Measurements from ENCODE around the gene LRRC1. TPM values are rescaled to one million over a fixed set of nuclear protein-coding genes. Genes with fewer than 3 reads are reported as not detected.

The LRRC1 gene
- total and polyA plus RNA-seq, 2 experiments from 2014 or later, result 11.3 to 16.6 TPM

DNA sequence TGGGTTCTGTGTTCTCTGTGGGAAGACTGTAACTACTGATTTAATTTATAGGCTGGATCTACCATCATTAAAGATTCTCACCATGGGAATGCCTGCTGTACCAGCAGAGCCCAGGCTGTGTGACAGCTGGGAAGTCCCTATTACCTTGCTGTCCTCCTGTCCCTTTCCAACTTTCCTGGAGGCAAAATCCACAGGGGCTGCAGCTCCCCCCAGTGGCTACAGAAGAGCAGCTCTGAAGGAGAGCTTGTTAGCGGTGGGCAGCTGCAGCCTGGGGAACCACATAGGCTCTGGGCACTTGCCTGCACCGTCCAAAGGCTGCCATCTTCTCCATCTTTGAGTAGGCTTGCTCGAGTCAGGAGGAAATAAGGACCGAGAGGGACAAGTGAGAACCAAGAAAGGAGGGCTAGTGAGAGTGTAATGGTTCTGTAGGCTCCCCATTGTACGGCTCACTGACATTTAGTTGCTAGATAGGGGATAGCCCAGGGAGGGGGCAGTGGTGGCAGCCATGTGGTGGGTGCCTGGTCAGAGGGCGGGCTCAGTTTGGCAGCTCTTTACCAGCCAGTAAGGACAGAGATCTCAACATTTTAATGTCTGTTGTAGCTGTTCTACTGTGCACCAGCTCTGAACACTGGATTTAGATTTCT, 161.4 kb downstream of the LRRC1 start:
- Mint-ChIP-seq H3K4me1 (peaks cover 4% of the 10 kb centered on the region; the same call in 1 of the 3 replicates), H3K27me3 (ENCODE audit: insufficient read depth, low read depth, poor library complexity) (peaks cover 4% of the 10 kb centered on the region), H3K36me3 (ENCODE audit: low read depth) (no peaks in the 10 kb centered on the region), H3K4me3 (no peak overlapping the region), H3K27ac (no peak overlapping the region), H3K9me3 (peaks cover 3% of the 10 kb centered on the region; the same call in 1 of the 3 replicates)
- H3K4me3 ChIP-seq, result no peak overlapping the region
- H2AFZ ChIP-seq, result peak overlapping the region; percentile 77
- no peaks in the 10 kb centered on the region for H3K79me2 ChIP-seq (replicated peaks; ENCODE audit: insufficient read depth)
- no peaks in the 10 kb centered on the region; the same call in 1 of the 2 replicates for H3K9me2 ChIP-seq (ENCODE audit: insufficient read depth)
- no peaks in the 10 kb centered on the region for H3K4me1 ChIP-seq (ENCODE audit: insufficient read depth)
- H3K27ac ChIP-seq (ENCODE audit: low read depth), result no peak overlapping the region
- no peaks in the 10 kb centered on the region for H3F3A ChIP-seq (replicated peaks; ENCODE audit: low read depth)
- peak; percentile 87 for DNase-seq (ENCODE audit: low spot score)
- no peaks in the 10 kb centered on the region for H3K27me3 ChIP-seq (ENCODE audit: insufficient read depth)
- no peaks in the 10 kb centered on the region for H3K36me3 ChIP-seq (ENCODE audit: insufficient read depth)
- ATAC-seq, result peak; percentile 100
- TF ChIP-seq, protein P1, sequence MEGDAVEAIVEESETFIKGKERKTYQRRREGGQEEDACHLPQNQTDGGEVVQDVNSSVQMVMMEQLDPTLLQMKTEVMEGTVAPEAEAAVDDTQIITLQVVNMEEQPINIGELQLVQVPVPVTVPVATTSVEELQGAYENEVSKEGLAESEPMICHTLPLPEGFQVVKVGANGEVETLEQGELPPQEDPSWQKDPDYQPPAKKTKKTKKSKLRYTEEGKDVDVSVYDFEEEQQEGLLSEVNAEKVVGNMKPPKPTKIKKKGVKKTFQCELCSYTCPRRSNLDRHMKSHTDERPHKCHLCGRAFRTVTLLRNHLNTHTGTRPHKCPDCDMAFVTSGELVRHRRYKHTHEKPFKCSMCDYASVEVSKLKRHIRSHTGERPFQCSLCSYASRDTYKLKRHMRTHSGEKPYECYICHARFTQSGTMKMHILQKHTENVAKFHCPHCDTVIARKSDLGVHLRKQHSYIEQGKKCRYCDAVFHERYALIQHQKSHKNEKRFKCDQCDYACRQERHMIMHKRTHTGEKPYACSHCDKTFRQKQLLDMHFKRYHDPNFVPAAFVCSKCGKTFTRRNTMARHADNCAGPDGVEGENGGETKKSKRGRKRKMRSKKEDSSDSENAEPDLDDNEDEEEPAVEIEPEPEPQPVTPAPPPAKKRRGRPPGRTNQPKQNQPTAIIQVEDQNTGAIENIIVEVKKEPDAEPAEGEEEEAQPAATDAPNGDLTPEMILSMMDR (conservative IDR thresholded peaks at IDR 0.05; ENCODE audit: low read depth in 2 of 2), result peak; percentile 79 to 95
- TF ChIP-seq, protein P2, sequence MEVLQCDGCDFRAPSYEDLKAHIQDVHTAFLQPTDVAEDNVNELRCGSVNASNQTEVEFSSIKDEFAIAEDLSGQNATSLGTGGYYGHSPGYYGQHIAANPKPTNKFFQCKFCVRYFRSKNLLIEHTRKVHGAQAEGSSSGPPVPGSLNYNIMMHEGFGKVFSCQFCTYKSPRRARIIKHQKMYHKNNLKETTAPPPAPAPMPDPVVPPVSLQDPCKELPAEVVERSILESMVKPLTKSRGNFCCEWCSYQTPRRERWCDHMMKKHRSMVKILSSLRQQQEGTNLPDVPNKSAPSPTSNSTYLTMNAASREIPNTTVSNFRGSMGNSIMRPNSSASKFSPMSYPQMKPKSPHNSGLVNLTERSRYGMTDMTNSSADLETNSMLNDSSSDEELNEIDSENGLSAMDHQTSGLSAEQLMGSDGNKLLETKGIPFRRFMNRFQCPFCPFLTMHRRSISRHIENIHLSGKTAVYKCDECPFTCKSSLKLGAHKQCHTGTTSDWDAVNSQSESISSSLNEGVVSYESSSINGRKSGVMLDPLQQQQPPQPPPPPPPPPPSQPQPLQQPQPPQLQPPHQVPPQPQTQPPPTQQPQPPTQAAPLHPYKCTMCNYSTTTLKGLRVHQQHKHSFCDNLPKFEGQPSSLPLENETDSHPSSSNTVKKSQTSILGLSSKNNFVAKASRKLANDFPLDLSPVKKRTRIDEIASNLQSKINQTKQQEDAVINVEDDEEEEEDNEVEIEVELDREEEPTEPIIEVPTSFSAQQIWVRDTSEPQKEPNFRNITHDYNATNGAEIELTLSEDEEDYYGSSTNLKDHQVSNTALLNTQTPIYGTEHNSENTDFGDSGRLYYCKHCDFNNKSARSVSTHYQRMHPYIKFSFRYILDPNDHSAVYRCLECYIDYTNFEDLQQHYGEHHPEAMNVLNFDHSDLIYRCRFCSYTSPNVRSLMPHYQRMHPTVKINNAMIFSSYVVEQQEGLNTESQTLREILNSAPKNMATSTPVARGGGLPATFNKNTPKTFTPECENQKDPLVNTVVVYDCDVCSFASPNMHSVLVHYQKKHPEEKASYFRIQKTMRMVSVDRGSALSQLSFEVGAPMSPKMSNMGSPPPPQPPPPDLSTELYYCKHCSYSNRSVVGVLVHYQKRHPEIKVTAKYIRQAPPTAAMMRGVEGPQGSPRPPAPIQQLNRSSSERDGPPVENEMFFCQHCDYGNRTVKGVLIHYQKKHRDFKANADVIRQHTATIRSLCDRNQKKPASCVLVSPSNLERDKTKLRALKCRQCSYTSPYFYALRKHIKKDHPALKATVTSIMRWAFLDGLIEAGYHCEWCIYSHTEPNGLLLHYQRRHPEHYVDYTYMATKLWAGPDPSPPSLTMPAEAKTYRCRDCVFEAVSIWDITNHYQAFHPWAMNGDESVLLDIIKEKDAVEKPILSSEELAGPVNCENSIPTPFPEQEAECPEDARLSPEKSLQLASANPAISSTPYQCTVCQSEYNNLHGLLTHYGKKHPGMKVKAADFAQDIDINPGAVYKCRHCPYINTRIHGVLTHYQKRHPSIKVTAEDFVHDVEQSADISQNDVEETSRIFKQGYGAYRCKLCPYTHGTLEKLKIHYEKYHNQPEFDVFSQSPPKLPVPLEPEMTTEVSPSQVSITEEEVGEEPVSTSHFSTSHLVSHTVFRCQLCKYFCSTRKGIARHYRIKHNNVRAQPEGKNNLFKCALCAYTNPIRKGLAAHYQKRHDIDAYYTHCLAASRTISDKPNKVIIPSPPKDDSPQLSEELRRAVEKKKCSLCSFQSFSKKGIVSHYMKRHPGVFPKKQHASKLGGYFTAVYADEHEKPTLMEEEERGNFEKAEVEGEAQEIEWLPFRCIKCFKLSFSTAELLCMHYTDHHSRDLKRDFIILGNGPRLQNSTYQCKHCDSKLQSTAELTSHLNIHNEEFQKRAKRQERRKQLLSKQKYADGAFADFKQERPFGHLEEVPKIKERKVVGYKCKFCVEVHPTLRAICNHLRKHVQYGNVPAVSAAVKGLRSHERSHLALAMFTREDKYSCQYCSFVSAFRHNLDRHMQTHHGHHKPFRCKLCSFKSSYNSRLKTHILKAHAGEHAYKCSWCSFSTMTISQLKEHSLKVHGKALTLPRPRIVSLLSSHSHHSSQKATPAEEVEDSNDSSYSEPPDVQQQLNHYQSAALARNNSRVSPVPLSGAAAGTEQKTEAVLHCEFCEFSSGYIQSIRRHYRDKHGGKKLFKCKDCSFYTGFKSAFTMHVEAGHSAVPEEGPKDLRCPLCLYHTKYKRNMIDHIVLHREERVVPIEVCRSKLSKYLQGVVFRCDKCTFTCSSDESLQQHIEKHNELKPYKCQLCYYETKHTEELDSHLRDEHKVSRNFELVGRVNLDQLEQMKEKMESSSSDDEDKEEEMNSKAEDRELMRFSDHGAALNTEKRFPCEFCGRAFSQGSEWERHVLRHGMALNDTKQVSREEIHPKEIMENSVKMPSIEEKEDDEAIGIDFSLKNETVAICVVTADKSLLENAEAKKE (CRISPR knock-in tag; IDR thresholded peaks at IDR 0.05), result peak; percentile 45; the same call in 1 of the 2 replicates
- no peak for TF ChIP-seq STAT1 (IDR thresholded peaks at IDR 0.05; ENCODE audit: unreplicated experiment)
- no peak overlapping the region for H3K4me2 ChIP-seq
- H4K20me1 ChIP-seq (replicated peaks; ENCODE audit: insufficient read depth), result no peaks in the 10 kb centered on the region; the same call in 1 of the 2 replicates
